MM.1S (cell line): ENCODE data around the gene SLC39A6.
"Not testable (repeated sequence)": the region's sequence is repeated elsewhere in the genome, so short reads cannot be mapped to it uniquely, and the experiment has no call there.

Experiments used
- DNase-seq: peaks from one replicate; pipeline ENCODE4 v3.0.0-alpha.2; 2015
- H2AFZ ChIP-seq: fragments of 300-600 bp; sonication (generic); 2 replicates; pipeline ENCODE4 v1.6.0; 2016; ENCODE audit warnings: antibody characterized with exemption, low read length
- H3F3A ChIP-seq: fragments of 300-600 bp; sonication (generic); 2 replicates; pipeline ENCODE4 v1.6.1; 2016; ENCODE audit warnings: mild to moderate bottlenecking, antibody characterized with exemption, low read length, moderate library complexity, mixed read lengths; ENCODE audit not compliant: insufficient read depth
- H3K27ac ChIP-seq: fragments of 300-600 bp; sonication (generic); 2 replicates; pipeline ENCODE4 v1.5.1; 2016; ENCODE audit warnings: mild to moderate bottlenecking, low read length
- H3K27me3 ChIP-seq: fragments of 300-600 bp; sonication (generic); replicated peaks from 2 replicates; pipeline ENCODE4 v1.6.0; 2016; ENCODE audit warnings: low read length; ENCODE audit not compliant: insufficient read depth
- H3K36me3 ChIP-seq: fragments of 300-600 bp; sonication (generic); replicated peaks from 2 replicates; pipeline ENCODE4 v1.6.1; 2016; ENCODE audit warnings: mild to moderate bottlenecking, low read length, mixed read lengths; ENCODE audit not compliant: insufficient read depth
- H3K4me1 ChIP-seq: fragments of 300-600 bp; sonication (generic); 2 replicates; pipeline ENCODE4 v1.6.1; 2016; ENCODE audit warnings: low read length, mixed read lengths
- H3K4me2 ChIP-seq: fragments of 300-600 bp; sonication (generic); 2 replicates; pipeline ENCODE4 v1.6.0; 2016; ENCODE audit warnings: low read depth, low read length
- H3K4me3 ChIP-seq: fragments of 300-600 bp; sonication (generic); 2 replicates; pipeline ENCODE4 v1.5.1; 2016; ENCODE audit warnings: low read length, mixed read lengths
- H3K79me2 ChIP-seq: fragments of 300-600 bp; sonication (generic); 2 replicates; pipeline ENCODE4 v1.6.1; 2016; ENCODE audit warnings: mixed run types, low read length, mixed read lengths
- H3K9ac ChIP-seq: fragments of 300-600 bp; sonication (generic); 2 replicates; pipeline ENCODE4 v1.6.1; 2016; ENCODE audit warnings: low read length, mixed read lengths
- H3K9me2 ChIP-seq: fragments of 300-600 bp; sonication (generic); replicated peaks from 2 replicates; pipeline ENCODE4 v1.6.1; 2016; ENCODE audit warnings: mild to moderate bottlenecking, low read length, mixed read lengths; ENCODE audit not compliant: insufficient read depth
- H3K9me3 ChIP-seq: fragments of 300-600 bp; sonication (generic); replicated peaks from 2 replicates; pipeline ENCODE4 v1.6.1; 2016; ENCODE audit warnings: mild to moderate bottlenecking, low read length, mixed read lengths; ENCODE audit not compliant: insufficient read depth
- H4K20me1 ChIP-seq: fragments of 300-600 bp; sonication (generic); 2 replicates; pipeline ENCODE4 v1.6.1; 2016; ENCODE audit warnings: mild to moderate bottlenecking, low read length, moderate library complexity, mixed read lengths; ENCODE audit not compliant: insufficient read depth
- EZH2 ChIP-seq: fragments of 300-600 bp; sonication (generic); optimal IDR thresholded peaks from 2 replicates; pipeline ENCODE3; 2017; ENCODE audit warnings: low read depth, mild to moderate bottlenecking, antibody characterized with exemption, low read length, mixed read lengths
- EZH2phosphoT487 ChIP-seq: fragments of 300-600 bp; sonication (generic); IDR thresholded peaks from 2 replicates; pipeline ENCODE4 v1.6.1; 2018; ENCODE audit warnings: antibody characterized with exemption, low read length
- TF ChIP-seq, protein P1 (sequence below): fragments of 300-600 bp; sonication (generic); IDR thresholded peaks from 2 replicates; pipeline ENCODE4 v1.5.1; 2016; ENCODE audit warnings: antibody characterized with exemption, low read length, mixed read lengths

The SLC39A6 gene

DNA sequence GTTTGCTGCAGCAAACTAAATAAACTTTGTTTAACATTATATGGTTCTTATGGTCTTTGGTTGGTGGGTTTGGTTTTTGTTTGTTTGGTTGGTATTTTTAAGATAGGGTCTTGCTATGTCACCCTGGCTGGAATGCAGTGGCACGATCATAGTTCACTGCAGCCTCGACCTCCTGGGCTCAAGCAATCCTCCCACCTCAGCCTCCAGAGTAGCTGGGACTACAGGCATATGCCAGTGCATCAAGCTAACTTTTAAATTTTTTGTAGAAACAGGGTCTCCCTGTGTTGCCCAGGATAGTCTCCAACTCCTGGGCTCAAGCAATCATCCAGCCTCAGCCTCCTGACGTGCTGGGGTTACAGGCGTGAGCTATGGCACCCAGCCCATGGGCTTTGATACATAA, 54.7 kb downstream of the SLC39A6 start:
- Histone ChIP-seq H3K9me2 (no peaks in the 10 kb centered on the region), H3K9me3 (no peaks in the 10 kb centered on the region), H3K27me3 (no peaks in the 10 kb centered on the region), H3K79me2 (no peaks in the 10 kb centered on the region), H3K4me3 (no peak overlapping the region), H2AFZ (no peak overlapping the region), H3K4me2 (no peak overlapping the region), H3K36me3 (no peaks in the 10 kb centered on the region), H4K20me1 (no peaks in the 10 kb centered on the region), H3F3A (no peaks in the 10 kb centered on the region), H3K27ac (no peak overlapping the region), H3K9ac (no peak overlapping the region), H3K4me1 (no peaks in the 10 kb centered on the region)
- TF ChIP-seq EZH2phosphoT487 (no peak), EZH2 (no peak)
- TF ChIP-seq, protein P1, sequence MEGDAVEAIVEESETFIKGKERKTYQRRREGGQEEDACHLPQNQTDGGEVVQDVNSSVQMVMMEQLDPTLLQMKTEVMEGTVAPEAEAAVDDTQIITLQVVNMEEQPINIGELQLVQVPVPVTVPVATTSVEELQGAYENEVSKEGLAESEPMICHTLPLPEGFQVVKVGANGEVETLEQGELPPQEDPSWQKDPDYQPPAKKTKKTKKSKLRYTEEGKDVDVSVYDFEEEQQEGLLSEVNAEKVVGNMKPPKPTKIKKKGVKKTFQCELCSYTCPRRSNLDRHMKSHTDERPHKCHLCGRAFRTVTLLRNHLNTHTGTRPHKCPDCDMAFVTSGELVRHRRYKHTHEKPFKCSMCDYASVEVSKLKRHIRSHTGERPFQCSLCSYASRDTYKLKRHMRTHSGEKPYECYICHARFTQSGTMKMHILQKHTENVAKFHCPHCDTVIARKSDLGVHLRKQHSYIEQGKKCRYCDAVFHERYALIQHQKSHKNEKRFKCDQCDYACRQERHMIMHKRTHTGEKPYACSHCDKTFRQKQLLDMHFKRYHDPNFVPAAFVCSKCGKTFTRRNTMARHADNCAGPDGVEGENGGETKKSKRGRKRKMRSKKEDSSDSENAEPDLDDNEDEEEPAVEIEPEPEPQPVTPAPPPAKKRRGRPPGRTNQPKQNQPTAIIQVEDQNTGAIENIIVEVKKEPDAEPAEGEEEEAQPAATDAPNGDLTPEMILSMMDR = no peak
- no peak for DNase-seq

DNA sequence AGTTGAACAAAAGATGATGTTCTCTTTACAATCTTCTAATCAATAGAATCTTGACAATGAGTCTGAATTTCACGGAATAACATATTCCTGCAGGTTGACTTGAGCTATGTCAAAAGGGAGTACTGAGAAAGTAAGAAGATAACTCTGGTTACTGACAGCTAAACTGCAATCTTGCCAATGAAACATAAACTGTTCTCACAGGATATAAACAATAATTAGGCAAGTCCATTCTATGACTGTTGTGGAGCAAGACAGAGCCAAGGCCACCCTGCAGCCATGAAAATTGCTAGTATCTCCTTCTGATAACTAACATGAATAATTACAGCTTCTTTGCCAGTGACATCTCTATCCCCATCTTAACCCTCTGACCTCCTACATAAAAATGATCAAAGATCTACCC, 55.5 kb downstream of the SLC39A6 start:
- Histone ChIP-seq H3K79me2 (no peaks in the 10 kb centered on the region), H3K9me3 (no peaks in the 10 kb centered on the region), H3K9me2 (no peaks in the 10 kb centered on the region), H3K9ac (no peak overlapping the region), H3K27me3 (no peaks in the 10 kb centered on the region), H3K36me3 (no peaks in the 10 kb centered on the region), H3K4me2 (no peak overlapping the region), H3K27ac (no peak overlapping the region), H3F3A (no peaks in the 10 kb centered on the region), H3K4me1 (no peaks in the 10 kb centered on the region), H3K4me3 (no peak overlapping the region), H4K20me1 (no peaks in the 10 kb centered on the region), H2AFZ (no peak overlapping the region)
- DNase-seq = no peak
- TF ChIP-seq EZH2 (no peak), EZH2phosphoT487 (no peak)
- TF ChIP-seq, protein P1 = no peak

DNA sequence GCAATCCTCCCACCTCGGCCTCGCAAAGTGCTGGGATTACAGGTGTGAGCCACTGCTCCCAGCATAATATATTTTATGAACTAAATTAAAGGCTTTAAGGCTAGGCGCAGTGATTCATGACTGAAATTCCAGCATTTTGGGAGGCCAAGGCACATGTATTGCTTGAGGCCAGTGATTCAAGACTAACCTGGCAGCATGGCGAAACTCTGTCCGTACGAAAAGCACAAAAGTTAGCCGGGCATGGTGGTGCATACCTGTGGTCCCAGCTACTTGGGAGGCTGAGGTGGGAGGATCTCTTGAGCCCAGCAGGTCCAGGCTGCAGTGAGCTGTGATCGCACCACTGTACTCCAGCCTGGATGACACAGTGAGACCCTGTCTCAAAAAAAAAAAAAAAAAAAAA, 56.7 kb downstream of the SLC39A6 start:
- H3K4me3 ChIP-seq, H3K4me2 ChIP-seq, H3K4me1 ChIP-seq, H3K9me3 ChIP-seq, H3K27me3 ChIP-seq, H3K9me2 ChIP-seq, H3K79me2 ChIP-seq, H4K20me1 ChIP-seq, H3K36me3 ChIP-seq, H3K27ac ChIP-seq, H3F3A ChIP-seq, DNase-seq, H3K9ac ChIP-seq, H2AFZ ChIP-seq: not testable (repeated sequence)

DNA sequence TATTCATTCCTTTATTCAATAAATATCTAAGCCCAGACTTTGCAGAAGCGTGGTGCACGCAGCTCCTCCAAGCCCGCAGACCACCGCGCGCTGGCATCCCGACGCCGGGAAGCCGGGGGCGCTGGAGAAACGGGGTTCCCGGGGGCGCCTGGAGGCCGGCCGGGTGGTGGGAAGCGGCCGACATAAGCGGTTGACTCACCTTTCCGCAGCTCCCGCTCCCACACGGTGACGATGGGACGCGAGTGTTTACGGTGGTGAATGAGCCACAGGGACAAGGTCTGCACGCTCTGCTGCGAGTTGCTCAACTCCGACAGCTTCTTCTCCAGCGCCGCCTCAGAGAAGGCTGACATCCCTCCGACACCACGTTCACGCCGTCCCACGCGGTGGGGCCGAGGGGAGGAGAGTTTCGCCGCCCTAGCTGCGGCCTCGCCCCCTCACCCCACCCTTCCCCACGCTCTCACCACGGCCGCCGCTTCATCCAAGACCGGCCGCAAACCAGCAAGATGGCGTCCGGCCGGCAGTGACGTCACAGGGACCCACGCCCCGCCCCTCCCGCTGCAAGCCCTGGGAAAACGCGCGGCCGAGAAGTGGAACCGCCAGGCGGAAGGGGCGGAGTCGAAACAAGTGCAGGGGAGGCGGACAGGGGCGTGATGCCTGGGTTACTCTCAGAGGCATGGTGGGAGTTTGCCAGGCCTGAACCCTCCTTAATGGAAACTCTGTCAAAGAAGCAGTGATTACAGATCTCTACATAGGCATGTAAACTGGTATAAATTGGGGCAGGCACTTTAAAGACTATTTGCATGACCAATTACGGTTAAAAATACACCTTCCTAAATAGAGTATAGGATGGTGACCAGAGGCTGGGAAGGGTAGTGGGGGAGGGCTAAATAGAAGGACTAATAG, 61.8 kb downstream of the SLC39A6 start, which contains the start of gene RPRD1A:
RPRD1A (minus strand) TSS at position 505 of the 903 bp plus-strand sequence; CDS start at position 350, 155 bp downstream.
- peaks cover 4% of the 10 kb centered on the region; the same call in 1 of the 2 replicates for H4K20me1 ChIP-seq
- peak within 1 kb of the TSS; percentile 88 for H3K9ac ChIP-seq
- no peaks in the 10 kb centered on the region for H3K27me3 ChIP-seq
- no peaks in the 10 kb centered on the region for H3K9me3 ChIP-seq
- H3K79me2 ChIP-seq = peaks cover 50% of the 10 kb centered on the region
- H3F3A ChIP-seq = 0 out of 2 replicates have a peak, but pooled peaks cover 5% of the 10 kb centered on the region
- peak within 1 kb of the TSS; percentile 98 for H3K4me3 ChIP-seq
- peak; percentile 95 for DNase-seq
- H3K9me2 ChIP-seq = no peaks in the 10 kb centered on the region
- no peaks in the 10 kb centered on the region; the same call in 1 of the 2 replicates for H3K4me1 ChIP-seq
- H3K4me2 ChIP-seq = peak within 1 kb of the TSS; percentile 72
- H2AFZ ChIP-seq = peak within 1 kb of the TSS; percentile 96
- H3K36me3 ChIP-seq = no peaks in the 10 kb centered on the region
- peak within 1 kb of the TSS; percentile 76 for H3K27ac ChIP-seq
- TF ChIP-seq EZH2 = no peak
- no peak for TF ChIP-seq EZH2phosphoT487
- TF ChIP-seq, protein P1 = no peak
